NCI-H2171 treated with DMSO at 0.1 percent for 48 hours (cell line): Measurements from ENCODE around the gene HECTD3.

Experiments
- DNase-seq: peaks from one replicate; lab custom pipeline; 2025; lab: John Stamatoyannopoulos, UW

The HECTD3 gene

DNA sequence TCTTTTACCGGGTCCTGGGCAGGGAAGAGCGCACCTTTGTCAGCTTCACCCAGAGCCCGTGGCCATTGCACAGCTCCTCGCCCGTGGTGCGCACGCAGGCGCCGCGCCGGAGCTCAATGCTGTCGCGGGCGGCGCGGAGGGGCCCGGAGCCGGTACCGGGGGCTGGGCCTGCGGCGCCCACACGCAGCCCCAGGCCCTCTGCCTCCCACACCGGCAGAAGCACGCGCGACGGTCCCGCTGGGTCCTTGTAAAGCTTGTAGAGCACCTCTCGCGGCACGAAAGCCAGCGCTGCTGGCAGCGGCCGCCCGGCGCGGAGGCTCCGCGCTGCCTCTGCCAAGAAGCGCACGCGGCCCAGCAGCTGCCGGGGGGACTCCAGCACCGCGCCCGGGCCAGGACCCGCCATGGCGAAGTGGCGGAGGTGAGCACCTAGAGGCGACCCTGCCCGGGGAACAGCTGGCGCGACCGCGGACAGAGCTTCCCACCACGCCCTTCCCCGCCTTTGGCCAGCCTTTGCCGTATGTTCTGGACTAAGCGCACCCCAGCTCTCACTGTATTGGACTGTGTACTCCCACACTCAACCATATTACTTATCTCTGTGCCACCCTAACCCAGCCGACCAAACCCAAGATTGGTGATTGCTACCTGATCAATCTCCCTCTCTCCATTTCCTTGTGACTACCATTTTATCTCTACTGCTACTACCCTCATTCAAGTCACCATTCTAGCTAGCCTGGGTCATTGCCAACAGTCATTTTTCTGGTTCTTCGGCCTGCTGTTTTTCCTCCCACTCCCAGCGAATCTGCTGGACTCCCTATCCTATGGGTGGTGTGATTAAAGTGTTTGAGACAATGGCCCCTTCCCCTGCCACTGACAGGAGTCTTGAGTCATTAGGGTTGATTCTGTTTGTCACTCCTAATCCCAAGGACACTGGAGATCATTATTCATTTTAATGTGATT lies at the start of gene HECTD3:
TSS of gene HECTD3 (minus strand) at position 470 of the 957 bp plus-strand sequence. CDS start at position 403, 67 bp downstream.
- peak; percentile 77 for DNase-seq

- no peak for DNase-seq
Observed at GRCh38 chr1:45059829-45060228, 48.7 kb upstream of the HECTD3 start.

DNA sequence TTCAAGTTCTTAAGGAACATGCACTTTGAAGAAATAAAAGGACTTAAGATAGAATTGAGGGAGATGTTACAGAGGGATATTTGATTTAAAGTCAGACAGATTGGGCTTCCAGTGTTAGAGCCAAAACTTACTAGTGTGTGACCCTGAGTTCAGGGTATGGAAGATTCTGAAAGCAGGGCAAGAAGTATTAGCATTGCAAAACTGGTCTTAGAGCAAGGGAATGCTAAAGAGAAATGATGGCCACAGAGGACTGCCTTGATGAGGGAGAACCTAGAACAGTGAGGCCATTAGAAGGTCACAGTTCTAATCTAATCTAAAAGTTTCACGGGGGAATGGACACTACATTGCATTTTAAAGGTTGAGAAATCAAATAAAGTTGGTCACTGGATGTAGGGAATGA lies 46.4 kb upstream of the HECTD3 start:
- DNase-seq, result no peak

- no peak for DNase-seq
Observed at GRCh38 chr1:45051005-45051772, 40.1 kb upstream of the HECTD3 start.

GRCh38 chr1:45047032-45047431 lies 35.9 kb upstream of the HECTD3 start:
- DNase-seq, result no peak

- DNase-seq, result no peak
Observed at GRCh38 chr1:45044916-45045315, 33.8 kb upstream of the HECTD3 start.

GRCh38 chr1:45043094-45043493 lies 32.0 kb upstream of the HECTD3 start:
- no peak for DNase-seq

DNA sequence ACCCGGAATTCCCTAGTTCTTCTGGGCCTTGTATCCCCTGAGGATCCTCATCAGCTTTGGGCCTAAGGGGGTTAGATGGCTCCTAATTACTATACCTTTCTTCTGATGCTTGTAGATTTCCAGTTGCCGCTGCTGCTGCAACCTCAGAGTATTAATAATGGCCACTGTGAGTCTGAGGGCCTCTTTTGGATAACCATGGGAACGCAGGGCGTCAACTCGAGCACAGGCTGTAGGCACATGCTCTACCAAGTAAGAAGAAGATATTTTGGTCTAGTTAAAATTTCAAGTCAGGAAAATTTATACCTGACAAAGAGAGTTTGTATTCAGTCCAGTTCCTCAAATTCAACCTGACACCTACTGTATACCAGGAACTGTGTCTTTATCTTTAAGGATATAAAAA lies 29.2 kb upstream of the HECTD3 start:
- DNase-seq, result no peak

DNA sequence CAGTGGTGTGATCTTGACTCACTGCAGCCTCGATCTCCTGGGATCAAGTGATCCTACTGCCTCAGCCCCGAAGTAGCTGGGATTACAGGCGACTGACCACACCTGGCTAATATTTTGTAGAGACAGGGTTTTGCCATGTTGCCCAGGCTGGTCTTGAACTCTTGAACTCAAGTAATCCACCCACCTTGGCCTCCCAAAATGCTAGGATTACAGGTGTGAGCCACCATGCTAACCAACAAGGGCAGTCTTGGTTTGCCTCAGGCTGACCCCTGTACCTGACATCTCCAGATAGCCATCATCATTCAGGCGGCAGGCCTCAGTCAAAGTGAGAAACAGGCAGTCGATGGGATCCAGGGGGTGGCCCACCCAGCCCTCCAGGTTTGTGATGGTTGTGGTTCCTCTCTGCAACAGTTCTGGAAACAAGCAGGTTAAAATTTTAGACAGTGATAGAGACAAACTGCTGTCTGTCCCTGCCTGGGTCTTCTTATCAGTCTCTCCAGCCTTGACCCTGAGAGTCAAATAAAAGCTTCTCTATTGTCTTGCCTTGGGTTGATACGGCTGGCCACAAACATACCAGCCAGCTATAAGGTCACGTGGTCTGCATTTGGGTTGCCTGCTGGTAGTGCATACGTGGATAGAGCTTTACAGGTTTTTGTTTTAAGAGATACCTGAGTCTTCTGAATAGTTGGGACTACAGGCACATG lies 27.7 kb upstream of the HECTD3 start:
- no peak for DNase-seq

GRCh38 chr1:45038240-45038639 lies 27.1 kb upstream of the HECTD3 start:
- DNase-seq, result no peak

DNA sequence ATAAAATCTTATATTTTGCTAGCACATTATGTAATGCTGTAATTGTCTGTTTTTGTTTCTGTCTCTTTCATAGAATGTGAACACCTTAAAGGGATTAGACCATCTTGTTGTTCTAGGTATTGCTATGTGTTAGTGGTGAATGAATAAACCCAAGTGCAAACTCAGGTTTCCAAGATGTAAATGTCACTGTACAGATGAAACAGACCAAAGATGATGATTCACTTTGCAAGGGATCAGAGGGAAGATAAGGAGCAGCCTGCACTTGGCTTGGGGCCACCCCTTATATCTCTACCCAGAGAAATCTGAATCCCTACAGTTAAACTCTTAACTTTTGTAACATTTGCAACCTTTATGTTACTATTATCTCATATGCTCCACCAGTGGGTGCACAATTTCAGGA lies 26.3 kb upstream of the HECTD3 start:
- no peak for DNase-seq

- no peak for DNase-seq
Observed at GRCh38 chr1:45035631-45036301, 24.6 kb upstream of the HECTD3 start.

DNA sequence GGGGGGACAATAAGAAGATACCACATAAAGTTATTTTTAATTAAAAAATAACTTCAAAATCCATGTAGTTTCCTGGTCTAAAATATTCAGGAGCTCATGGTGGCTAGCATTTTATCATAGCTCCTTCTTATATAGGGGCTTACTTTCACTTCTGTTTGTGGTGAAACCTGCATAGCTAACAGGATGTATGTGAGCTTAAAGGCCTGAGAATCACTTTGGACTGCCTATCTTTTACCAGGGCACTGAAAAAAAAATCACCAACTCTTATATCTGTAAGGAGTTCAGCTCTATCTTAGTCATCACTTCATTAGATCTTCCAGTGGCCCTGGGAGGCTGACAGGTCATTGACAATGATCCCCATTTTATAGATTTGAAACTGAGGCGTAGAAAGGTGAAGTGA lies 22.2 kb upstream of the HECTD3 start:
- peak; percentile 39 for DNase-seq

DNA sequence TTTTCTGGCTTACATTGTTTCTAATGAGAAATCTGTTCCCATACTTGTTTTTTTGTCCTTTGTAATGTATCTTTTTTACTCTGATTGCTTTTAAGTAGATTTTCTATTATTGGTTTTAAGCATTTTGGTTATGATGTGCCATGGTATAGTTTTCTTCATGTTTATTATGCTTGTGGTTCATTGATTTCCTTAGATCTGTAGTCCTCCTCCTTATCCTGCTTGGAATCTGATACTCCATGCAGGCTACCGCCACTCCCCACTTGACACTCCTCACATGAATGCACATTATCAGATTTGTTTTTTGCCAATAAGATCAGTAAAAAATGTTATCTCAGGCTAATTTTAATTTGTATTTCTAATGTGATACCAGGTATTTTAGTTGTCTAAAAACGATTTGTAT lies 21.7 kb upstream of the HECTD3 start:
- DNase-seq, result peak; percentile 82

DNA sequence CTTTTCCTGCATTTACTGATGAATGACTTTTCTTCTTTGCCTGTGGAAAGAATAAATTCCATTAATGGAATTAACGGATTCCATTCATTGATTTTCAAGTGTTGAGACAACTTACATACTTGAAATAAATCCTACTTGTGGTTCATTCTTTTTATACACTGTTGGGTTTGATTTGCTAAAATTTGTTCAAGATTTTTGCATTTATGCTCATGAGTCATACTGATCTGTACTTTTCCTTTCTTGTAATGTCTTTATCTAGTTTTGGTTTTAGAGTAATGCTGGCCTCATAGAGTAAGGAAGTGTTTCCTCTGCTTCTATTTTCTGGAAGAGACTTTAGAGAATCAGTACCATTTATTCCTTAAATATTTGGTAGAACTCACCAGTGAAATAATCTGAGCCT lies 15.3 kb upstream of the HECTD3 start:
- DNase-seq, result no peak

DNA sequence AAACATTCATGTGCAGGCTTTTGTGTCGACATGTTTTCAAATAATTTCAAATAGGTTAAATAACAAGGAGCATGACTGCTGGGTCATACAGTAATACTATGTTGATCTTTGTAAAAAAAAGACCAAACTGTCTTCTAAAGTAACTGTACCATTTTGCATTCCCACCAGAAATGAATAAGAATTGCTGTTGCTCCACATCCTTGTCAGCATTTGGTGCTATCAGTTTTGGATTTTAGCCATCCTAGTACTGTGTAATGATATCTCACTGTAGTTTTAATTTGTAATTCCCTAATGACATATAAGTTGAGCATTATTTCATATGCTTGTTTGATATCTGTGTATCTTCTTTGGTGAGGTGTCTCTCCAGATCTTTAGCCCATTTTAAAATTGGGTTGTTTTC lies 12.5 kb upstream of the HECTD3 start:
- no peak for DNase-seq

GRCh38 chr1:45018599-45019230 lies 7.6 kb upstream of the HECTD3 start:
- DNase-seq, result peak; percentile 75

- no peak for DNase-seq
Observed at GRCh38 chr1:45016767-45017166, 5.6 kb upstream of the HECTD3 start.

DNA sequence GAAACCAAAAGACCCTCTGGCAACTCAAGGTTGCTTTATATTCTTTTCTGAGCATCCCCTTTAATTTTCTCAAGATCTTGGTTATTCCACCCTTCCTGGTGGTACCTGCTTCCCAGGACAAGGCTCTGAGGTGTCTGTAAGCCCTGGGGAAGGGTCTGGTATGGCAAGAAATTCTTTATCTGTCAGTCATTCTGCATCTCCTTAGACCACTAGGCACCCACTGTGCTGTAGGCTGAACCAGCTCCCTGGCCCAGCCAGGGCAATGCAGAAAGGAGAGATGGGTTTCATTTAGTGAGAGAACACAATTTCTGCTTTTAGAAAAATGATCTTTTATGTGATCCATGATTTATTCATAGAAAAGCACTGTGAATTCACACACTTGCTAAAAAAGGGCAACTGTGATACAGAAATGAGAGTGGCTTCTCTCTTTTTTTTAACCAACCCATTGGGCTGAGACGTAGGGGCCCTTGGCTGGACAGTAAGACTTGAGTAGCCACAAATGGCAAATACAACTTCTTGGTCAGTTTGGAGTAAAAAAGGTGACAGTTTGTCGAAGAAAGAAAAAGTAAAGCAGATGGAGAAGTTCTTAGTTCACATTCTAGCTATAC lies 5.1 kb upstream of the HECTD3 start:
- no peak for DNase-seq

DNA sequence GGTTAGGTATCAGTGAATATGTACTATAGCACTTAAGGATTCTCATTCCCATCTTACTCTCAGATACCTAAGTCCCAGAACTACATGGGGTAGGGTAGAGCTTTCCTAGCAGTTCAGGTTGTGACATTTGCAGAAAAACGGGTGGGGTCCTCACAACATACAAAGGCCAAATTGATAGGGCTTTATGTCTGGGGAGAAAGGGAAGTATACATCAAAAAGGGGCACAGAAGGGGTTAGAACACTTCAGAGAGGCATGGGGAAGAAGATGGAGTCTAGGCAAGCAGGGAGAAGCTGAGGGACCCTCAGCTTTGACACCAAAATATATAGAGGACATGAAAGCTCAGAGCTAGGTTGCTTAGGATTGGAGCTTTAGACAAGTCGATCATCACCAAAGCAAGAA lies 4.6 kb upstream of the HECTD3 start:
- no peak for DNase-seq
